Measurements from ENCODE around the gene SV2B. TPM values are rescaled to one million over a fixed set of nuclear protein-coding genes. Genes with fewer than 3 reads are reported as not detected.

The SV2B gene
- total and polyA plus RNA-seq, 3 donors from 2014 or later = 1.6 to 1.7 (median 1.7) TPM

DNA sequence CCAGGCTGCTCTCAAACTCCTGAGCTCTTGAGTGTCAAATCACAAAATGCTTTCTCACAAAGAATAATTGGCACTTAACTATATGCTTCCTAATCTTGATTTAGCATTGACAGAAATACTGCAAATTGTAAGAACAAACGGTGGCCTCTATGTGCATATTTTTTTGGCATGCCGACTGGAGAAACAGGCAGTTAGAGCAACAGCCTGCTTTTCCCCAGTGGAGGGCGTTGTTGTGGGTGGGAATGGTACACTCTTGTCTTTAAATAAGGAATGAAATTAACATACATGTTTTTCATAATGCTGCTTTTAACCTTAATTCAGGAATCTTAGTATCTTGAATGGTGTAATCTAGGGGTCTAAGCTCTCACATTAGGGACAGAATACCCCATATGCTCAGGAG, 31.1 kb upstream of the SV2B start:
- H3K4me1 ChIP-seq = no peaks in the 10 kb centered on the region
- no peaks in the 10 kb centered on the region for H3K27me3 ChIP-seq
- no peak for DNase-seq
- WGBS, 2 donors = 71 to 79% methylated on average over 3 of the region's 3 CpGs
- intact Hi-C loops (cut with DNase I; ENCODE audit: low total_unique reads) = no loop called here
- H3K27ac ChIP-seq = no peak overlapping the region
- H3K36me3 ChIP-seq (ENCODE audit: low read depth, missing control alignments) = no peaks in the 10 kb centered on the region
- no peak for TF ChIP-seq POLR2A (IDR thresholded peaks at IDR 0.05)
- TF ChIP-seq, protein P1, sequence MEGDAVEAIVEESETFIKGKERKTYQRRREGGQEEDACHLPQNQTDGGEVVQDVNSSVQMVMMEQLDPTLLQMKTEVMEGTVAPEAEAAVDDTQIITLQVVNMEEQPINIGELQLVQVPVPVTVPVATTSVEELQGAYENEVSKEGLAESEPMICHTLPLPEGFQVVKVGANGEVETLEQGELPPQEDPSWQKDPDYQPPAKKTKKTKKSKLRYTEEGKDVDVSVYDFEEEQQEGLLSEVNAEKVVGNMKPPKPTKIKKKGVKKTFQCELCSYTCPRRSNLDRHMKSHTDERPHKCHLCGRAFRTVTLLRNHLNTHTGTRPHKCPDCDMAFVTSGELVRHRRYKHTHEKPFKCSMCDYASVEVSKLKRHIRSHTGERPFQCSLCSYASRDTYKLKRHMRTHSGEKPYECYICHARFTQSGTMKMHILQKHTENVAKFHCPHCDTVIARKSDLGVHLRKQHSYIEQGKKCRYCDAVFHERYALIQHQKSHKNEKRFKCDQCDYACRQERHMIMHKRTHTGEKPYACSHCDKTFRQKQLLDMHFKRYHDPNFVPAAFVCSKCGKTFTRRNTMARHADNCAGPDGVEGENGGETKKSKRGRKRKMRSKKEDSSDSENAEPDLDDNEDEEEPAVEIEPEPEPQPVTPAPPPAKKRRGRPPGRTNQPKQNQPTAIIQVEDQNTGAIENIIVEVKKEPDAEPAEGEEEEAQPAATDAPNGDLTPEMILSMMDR (IDR thresholded peaks at IDR 0.05) = no peak
- H3K9me3 ChIP-seq = no peaks in the 10 kb centered on the region
- H3K4me3 ChIP-seq = no peak overlapping the region

DNA sequence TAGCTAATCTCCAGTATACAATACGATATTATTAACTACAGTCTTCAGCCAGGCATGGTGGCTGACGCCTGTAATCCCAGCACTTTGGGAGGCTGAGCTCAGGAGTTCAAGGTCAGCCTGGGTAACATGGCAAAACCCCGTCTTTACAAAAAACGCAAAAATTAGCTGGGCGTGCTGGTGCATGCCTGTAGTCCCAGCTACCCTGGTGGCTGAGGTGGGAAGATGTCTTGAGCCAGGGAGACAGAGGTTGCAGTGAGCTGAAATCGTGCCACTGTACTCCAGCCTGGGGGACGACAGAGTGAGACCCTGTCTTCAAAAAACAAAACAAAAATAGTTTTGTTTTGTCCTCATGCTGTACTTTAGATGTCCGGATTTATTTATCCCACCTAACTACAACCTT, 29.2 kb upstream of the SV2B start:
- TF ChIP-seq POLR2A (IDR thresholded peaks at IDR 0.05) = no peak
- TF ChIP-seq, protein P1 (IDR thresholded peaks at IDR 0.05) = no peak
- no peak for DNase-seq
- H3K27ac ChIP-seq = no peak overlapping the region
- 73 to 80% methylated on average over 8 of the region's 8 CpGs for WGBS, 2 donors
- H3K36me3 ChIP-seq (ENCODE audit: low read depth, missing control alignments) = no peaks in the 10 kb centered on the region
- H3K4me1 ChIP-seq = no peaks in the 10 kb centered on the region
- no peaks in the 10 kb centered on the region for H3K9me3 ChIP-seq
- H3K4me3 ChIP-seq = no peak overlapping the region
- intact Hi-C loops (cut with DNase I; ENCODE audit: low total_unique reads) = no loop called here
- no peaks in the 10 kb centered on the region for H3K27me3 ChIP-seq

GRCh38 chr15:91072161-91072560, 27.9 kb upstream of the SV2B start:
- intact Hi-C loops (cut with DNase I; ENCODE audit: low total_unique reads) = no loop called here
- no peaks in the 10 kb centered on the region for H3K4me1 ChIP-seq
- H3K9me3 ChIP-seq = no peaks in the 10 kb centered on the region
- H3K36me3 ChIP-seq (ENCODE audit: low read depth, missing control alignments) = no peaks in the 10 kb centered on the region
- 92% methylated on average over 4 of the region's 4 CpGs for WGBS, 2 donors
- no peak overlapping the region for H3K4me3 ChIP-seq
- no peak for DNase-seq
- H3K27ac ChIP-seq = no peak overlapping the region
- no peaks in the 10 kb centered on the region for H3K27me3 ChIP-seq
- no peak for TF ChIP-seq POLR2A (IDR thresholded peaks at IDR 0.05)
- TF ChIP-seq, protein P1 (IDR thresholded peaks at IDR 0.05) = no peak

DNA sequence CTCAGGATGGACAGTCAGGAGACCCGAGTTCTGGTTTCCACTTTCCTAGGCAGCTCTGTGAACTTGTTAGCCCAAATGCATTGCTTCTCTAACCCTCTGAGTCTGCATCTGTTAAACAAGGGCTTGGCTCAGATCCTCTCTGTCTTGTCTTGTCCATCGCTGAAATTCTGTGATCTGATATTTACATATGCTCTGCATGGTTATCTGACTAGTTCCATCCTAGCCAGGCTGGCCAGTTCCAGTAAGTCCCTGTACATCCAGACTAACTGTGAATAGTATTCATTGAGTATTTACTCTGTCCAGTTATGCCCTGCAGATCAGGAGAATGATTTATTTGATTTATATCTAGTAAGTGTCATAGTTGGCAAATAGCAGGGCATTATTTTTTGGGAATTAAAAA, 27.0 kb upstream of the SV2B start:
- Histone ChIP-seq H3K36me3 (ENCODE audit: low read depth, missing control alignments) (no peaks in the 10 kb centered on the region), H3K4me3 (no peak overlapping the region), H3K9me3 (no peaks in the 10 kb centered on the region), H3K4me1 (no peaks in the 10 kb centered on the region), H3K27me3 (no peaks in the 10 kb centered on the region), H3K27ac (no peak overlapping the region)
- no peak for DNase-seq
- 86 to 88% methylated on average over 2 of the region's 2 CpGs for WGBS, 2 donors
- intact Hi-C loops (cut with DNase I; ENCODE audit: low total_unique reads) = no loop called here
- no peak for TF ChIP-seq POLR2A (IDR thresholded peaks at IDR 0.05)
- TF ChIP-seq, protein P1 (IDR thresholded peaks at IDR 0.05) = no peak

GRCh38 chr15:91073768-91074167, 26.3 kb upstream of the SV2B start:
- 88 to 92% methylated on average over 1 of the region's 1 CpG for WGBS, 2 donors
- H3K4me3 ChIP-seq = no peak overlapping the region
- no peak for DNase-seq
- H3K27me3 ChIP-seq = no peaks in the 10 kb centered on the region
- intact Hi-C loops (cut with DNase I; ENCODE audit: low total_unique reads) = no loop called here
- no peaks in the 10 kb centered on the region for H3K36me3 ChIP-seq (ENCODE audit: low read depth, missing control alignments)
- no peaks in the 10 kb centered on the region for H3K9me3 ChIP-seq
- H3K4me1 ChIP-seq = no peaks in the 10 kb centered on the region
- no peak overlapping the region for H3K27ac ChIP-seq
- TF ChIP-seq, protein P1 (IDR thresholded peaks at IDR 0.05) = no peak
- TF ChIP-seq POLR2A (IDR thresholded peaks at IDR 0.05) = no peak

All from testis (tissue), 3 donors.